Upper lobe of left lung (tissue), 6 donors: ENCODE measurements around the gene RNF135. TPM values are rescaled to one million over a fixed set of nuclear protein-coding genes. Genes with fewer than 3 reads are reported as not detected.

ENCODE experiments used
- ATAC-seq, 2 donors: fragments of 200-7000 bp; cut with Tn5 transposase; one replicate each; pipeline ENCODE4 v1.9.1; 2022; ENCODE audit warnings: mild to moderate bottlenecking in 2 of 2, moderate library complexity in 2 of 2; ENCODE audit not compliant: low FRiP score in 2 of 2
- DNase-seq, 2 donors: peaks; one replicate each; pipeline ENCODE4 v3.0.0-alpha.2; 2019 to 2020
- H3K27ac ChIP-seq, 4 donors: fragments of 200-600 bp; sonication (generic); one replicate each; pipeline ENCODE4 v1.5.1; 2016 to 2019
- H3K27me3 ChIP-seq, 4 donors: fragments of 200-600 bp; sonication (generic); one replicate each; pipeline ENCODE4 v1.5.1; 2017 to 2019
- H3K36me3 ChIP-seq, 4 donors: fragments of 200-600 bp; sonication (generic); one replicate each; pipeline ENCODE4 v1.5.1; 2016 to 2019
- H3K4me1 ChIP-seq, 4 donors: fragments of 200-600 bp; sonication (generic); one replicate each; pipeline ENCODE4 v1.5.1; 2018 to 2019
- H3K4me3 ChIP-seq, 4 donors: fragments of 200-600 bp; sonication (generic); one replicate each; pipeline ENCODE4 v1.5.1; 2017 to 2019; ENCODE audit warnings: mild to moderate bottlenecking in 2 of 4, moderate library complexity in 1 of 4
- H3K9me3 ChIP-seq, 4 donors: fragments of 200-600 bp; sonication (generic); one replicate each; pipeline ENCODE4 v1.5.1; 2018 to 2019
- EP300 ChIP-seq, 4 donors: sonication (generic); formaldehyde crosslinking; IDR thresholded peaks; one replicate each; pipeline ENCODE4 v1.5.1; 2017; ENCODE audit warnings: antibody characterized with exemption in 4 of 4, control low read depth in 2 of 4
- POLR2A ChIP-seq, 4 donors: fragments of 450-650 bp; IDR thresholded peaks; one replicate each; pipeline ENCODE4 v1.5.1; 2016 to 2017; ENCODE audit warnings: antibody characterized with exemption in 4 of 4, mild to moderate bottlenecking in 2 of 4
- POLR2AphosphoS5 ChIP-seq, 2 donors: sonication (generic); formaldehyde crosslinking; IDR thresholded peaks; one replicate each; pipeline ENCODE4 v1.5.1; 2017; ENCODE audit warnings: antibody characterized with exemption in 2 of 2
- small RNA-seq, 4 donors: library from RNA; depleted of rRNA; stranded (forward); fragments of <200 nt; gene quantifications; one replicate each; pipeline ENCODE3, GENCODE V24; 2016
- total RNA-seq, 6 donors: library from RNA; depleted of rRNA in 4 of 6; stranded (reverse); fragments of >200 nt in 4 of 6; gene quantifications; one replicate each; pipeline versions ENCODE4 v1.1.0 to v1.2.1, GENCODE V29; 2016 to 2021
- TF ChIP-seq, protein P1 (sequence below), 6 experiments: fragments of 450-650 bp in 4 of 6; fragments of 200-600 bp in 2 of 6; sonication (generic) in 2 of 6; IDR thresholded peaks; one replicate each; pipeline ENCODE4 v1.5.1; 2016 to 2019; ENCODE audit warnings: antibody characterized with exemption in 6 of 6
- donor health status: DM: no; HTN: no; CAD: no; lungs with moderate emphysema.
- donor health status: DM: no; HTN: yes; CAD: no; lungs with severe emphysema.

The RNF135 gene
- total RNA-seq, 6 donors from 2014 or later: 24.9 to 70.2 (median 32.5) TPM

DNA sequence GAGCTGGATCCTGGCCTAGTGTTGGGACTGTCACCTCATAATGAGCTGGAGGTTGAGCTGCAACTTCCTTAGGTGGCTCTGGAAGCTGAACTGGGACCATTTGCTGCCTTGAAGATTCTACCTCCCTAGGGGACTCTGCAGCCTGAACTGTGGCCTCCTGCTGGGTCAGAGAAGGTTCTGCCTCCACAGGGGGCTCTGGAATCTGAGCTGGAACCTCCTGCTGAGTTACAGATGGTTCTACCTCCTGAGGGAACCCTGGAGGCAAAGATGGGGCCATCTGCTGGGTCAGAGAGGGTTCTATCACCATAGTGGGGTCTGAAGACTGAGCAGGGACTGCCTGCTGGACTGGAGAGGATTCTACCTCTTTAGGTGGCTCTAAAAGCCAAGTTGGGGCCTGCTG is 77.3 kb downstream of the RNF135 start:
- ATAC-seq (no peak), DNase-seq (no peak)
- H3K27ac ChIP-seq: no peak overlapping the region
- H3K9me3 ChIP-seq: no peaks in the 10 kb centered on the region
- TF ChIP-seq EP300 (IDR thresholded peaks at IDR 0.05): no peak
- TF ChIP-seq POLR2A (IDR thresholded peaks at IDR 0.05): no peak
- TF ChIP-seq, protein P1, sequence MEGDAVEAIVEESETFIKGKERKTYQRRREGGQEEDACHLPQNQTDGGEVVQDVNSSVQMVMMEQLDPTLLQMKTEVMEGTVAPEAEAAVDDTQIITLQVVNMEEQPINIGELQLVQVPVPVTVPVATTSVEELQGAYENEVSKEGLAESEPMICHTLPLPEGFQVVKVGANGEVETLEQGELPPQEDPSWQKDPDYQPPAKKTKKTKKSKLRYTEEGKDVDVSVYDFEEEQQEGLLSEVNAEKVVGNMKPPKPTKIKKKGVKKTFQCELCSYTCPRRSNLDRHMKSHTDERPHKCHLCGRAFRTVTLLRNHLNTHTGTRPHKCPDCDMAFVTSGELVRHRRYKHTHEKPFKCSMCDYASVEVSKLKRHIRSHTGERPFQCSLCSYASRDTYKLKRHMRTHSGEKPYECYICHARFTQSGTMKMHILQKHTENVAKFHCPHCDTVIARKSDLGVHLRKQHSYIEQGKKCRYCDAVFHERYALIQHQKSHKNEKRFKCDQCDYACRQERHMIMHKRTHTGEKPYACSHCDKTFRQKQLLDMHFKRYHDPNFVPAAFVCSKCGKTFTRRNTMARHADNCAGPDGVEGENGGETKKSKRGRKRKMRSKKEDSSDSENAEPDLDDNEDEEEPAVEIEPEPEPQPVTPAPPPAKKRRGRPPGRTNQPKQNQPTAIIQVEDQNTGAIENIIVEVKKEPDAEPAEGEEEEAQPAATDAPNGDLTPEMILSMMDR (IDR thresholded peaks at IDR 0.05): no peak
- no peak for TF ChIP-seq POLR2AphosphoS5 (IDR thresholded peaks at IDR 0.05)
- H3K4me3 ChIP-seq: no peak overlapping the region
- H3K36me3 ChIP-seq: no peaks in the 10 kb centered on the region
- H3K4me1 ChIP-seq: peaks cover 6 to 11% (median 8%) of the 10 kb centered on the region in 4 donors
- no peaks in the 10 kb centered on the region for H3K27me3 ChIP-seq

DNA sequence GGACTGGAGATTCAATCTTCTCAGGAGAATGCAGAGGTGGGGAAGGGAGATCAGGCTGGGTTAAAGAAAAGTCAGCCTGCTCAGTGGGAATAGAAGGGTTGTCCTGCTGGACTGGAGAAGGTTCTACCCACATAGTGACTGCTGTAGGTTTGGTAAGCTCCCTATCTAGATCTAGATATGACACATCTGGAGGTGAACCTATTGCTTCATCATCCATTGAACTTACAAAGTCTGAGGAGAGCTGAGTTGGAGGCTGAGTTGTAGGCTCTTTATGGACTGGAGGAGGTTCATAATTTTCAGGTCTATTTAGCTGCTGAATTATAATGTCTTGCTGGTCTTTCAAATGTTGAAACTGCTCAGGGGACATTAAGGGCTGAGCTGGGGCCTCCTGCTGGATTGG is 77.9 kb downstream of the RNF135 start:
- no peaks in the 10 kb centered on the region for H3K36me3 ChIP-seq
- TF ChIP-seq EP300 (IDR thresholded peaks at IDR 0.05): no peak
- TF ChIP-seq POLR2A (IDR thresholded peaks at IDR 0.05): no peak
- TF ChIP-seq, protein P1 (IDR thresholded peaks at IDR 0.05): no peak
- TF ChIP-seq POLR2AphosphoS5 (IDR thresholded peaks at IDR 0.05): no peak
- H3K4me3 ChIP-seq: no peak overlapping the region
- no peaks in the 10 kb centered on the region for H3K9me3 ChIP-seq
- H3K4me1 ChIP-seq: peaks cover 6 to 11% (median 8%) of the 10 kb centered on the region in 4 donors
- ATAC-seq (no peak), DNase-seq (no peak)
- H3K27me3 ChIP-seq: no peaks in the 10 kb centered on the region
- no peak overlapping the region for H3K27ac ChIP-seq

Small RNAs within 50 kb of the gene (small RNA-seq; reads per million reads assigned to genes)
- gene AC138207.3 (0 reads per million in 4 donors), gene RN7SL138P (0 to 0.29 (median 0) reads per million in 4 donors)

Other genes with a start within 250 kb of the RNF135 start
- 10 to 100 TPM in 5 of 6 donors, 1 to 10 TPM in 1; 8.1 to 26.4 (median 17.8) TPM for gene CRLF3, start 146.3 kb upstream of the RNF135 start, total RNA-seq
- 1 to 10 TPM; 1.5 to 6.3 (median 1.9) TPM for gene ATAD5, start 139.1 kb upstream of the RNF135 start, total RNA-seq
- 10 to 100 TPM in 3 of 6 donors, 1 to 10 TPM in 3; 3.4 to 77.5 (median 9.2) TPM for gene TEFM, start 64.8 kb upstream of the RNF135 start, total RNA-seq
- 10 to 100 TPM; 15.8 to 54.5 (median 25.2) TPM for gene ADAP2, start 49.1 kb upstream of the RNF135 start, total RNA-seq
- 10 to 100 TPM; 35.5 to 85.1 (median 47.1) TPM for gene NF1, start 123.9 kb downstream of the RNF135 start, total RNA-seq